ENCODE data around the gene SORT1. TPM values are rescaled to one million over a fixed set of nuclear protein-coding genes. Genes with fewer than 3 reads are reported as not detected.

SORT1 gene
- total RNA-seq, 1 experiment from 2014 or later = 56.5 TPM

DNA sequence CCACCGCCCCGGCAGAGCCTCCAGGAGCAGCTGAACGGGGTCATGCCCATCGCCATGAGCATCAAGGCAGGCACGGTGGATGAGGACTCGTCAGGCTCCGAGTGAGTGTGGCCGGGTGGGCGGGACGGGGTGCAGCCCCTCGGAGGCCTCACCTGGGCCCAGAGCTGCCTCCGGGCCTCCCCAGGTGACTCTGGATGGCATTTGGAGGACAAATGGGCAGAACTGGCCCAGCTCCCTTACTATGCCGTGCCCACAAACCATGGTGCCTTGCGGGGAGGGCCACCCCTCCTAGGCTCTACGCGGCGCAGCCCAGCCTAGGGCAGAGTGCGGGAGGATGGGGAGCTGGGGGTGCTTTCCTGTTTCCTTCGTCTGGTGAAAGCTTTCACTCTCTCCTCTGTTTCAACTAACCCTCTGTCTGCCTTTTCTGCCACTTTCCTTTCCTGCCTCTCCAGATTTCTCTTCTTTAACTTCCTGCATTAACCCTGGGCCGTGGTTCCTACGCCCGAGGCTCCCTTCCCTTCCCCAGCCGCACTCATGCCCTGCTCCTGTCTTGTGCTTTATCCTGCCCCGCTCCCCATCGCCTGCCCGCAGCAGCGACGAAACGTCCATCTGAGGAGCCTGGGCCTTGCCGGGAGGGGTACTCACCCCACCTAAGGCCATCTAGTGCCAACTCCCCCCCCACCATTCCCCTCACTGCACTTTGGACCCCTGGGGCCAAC, 124.0 kb downstream of the SORT1 start:
- H3K27me3 ChIP-seq (replicated peaks; ENCODE audit: insufficient read depth, low read depth, low read length, poor library complexity) = no peaks in the 10 kb centered on the region
- DNase-seq (ENCODE audit: low spot score) = no peak
- H3K9me3 ChIP-seq (ENCODE audit: low read depth, low read length, poor library complexity, severe bottlenecking) = no peaks in the 10 kb centered on the region
- H3K27ac ChIP-seq (ENCODE audit: low read depth, low read length, poor library complexity, severe bottlenecking) = no peak overlapping the region
- no TSS peak for BruUV-seq (replicated peaks)
- TF ChIP-seq, protein P1, sequence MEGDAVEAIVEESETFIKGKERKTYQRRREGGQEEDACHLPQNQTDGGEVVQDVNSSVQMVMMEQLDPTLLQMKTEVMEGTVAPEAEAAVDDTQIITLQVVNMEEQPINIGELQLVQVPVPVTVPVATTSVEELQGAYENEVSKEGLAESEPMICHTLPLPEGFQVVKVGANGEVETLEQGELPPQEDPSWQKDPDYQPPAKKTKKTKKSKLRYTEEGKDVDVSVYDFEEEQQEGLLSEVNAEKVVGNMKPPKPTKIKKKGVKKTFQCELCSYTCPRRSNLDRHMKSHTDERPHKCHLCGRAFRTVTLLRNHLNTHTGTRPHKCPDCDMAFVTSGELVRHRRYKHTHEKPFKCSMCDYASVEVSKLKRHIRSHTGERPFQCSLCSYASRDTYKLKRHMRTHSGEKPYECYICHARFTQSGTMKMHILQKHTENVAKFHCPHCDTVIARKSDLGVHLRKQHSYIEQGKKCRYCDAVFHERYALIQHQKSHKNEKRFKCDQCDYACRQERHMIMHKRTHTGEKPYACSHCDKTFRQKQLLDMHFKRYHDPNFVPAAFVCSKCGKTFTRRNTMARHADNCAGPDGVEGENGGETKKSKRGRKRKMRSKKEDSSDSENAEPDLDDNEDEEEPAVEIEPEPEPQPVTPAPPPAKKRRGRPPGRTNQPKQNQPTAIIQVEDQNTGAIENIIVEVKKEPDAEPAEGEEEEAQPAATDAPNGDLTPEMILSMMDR (conservative IDR thresholded peaks at IDR 0.05; ENCODE audit: low read depth, low read length) = no peak
- TF ChIP-seq EZH2 (IDR thresholded peaks at IDR 0.05; ENCODE audit: borderline replicate concordance, low read depth, low read length, poor library complexity, severe bottlenecking) = no peak
- H3K36me3 ChIP-seq (ENCODE audit: insufficient read depth, low read length, poor library complexity, severe bottlenecking) = peaks cover 18% of the 10 kb centered on the region
- ChIA-PET POLR2A (ENCODE audit: low non-redundant PET) (no interaction called here), CTCF (interaction anchor here (0.6 kb wide), 1 partner anchor 149 kb away, joined by 7 read pairs; no protein-coding TSS in a partner anchor)
- intact Hi-C loops (cut with micrococcal nuclease; ENCODE audit: unreplicated experiment) = no loop called here
- no peaks in the 10 kb centered on the region for H3K4me1 ChIP-seq (ENCODE audit: insufficient read depth, low read length, poor library complexity, severe bottlenecking)
- H3K4me3 ChIP-seq (ENCODE audit: low read depth, low read length, poor library complexity, severe bottlenecking) = no peak overlapping the region

DNA sequence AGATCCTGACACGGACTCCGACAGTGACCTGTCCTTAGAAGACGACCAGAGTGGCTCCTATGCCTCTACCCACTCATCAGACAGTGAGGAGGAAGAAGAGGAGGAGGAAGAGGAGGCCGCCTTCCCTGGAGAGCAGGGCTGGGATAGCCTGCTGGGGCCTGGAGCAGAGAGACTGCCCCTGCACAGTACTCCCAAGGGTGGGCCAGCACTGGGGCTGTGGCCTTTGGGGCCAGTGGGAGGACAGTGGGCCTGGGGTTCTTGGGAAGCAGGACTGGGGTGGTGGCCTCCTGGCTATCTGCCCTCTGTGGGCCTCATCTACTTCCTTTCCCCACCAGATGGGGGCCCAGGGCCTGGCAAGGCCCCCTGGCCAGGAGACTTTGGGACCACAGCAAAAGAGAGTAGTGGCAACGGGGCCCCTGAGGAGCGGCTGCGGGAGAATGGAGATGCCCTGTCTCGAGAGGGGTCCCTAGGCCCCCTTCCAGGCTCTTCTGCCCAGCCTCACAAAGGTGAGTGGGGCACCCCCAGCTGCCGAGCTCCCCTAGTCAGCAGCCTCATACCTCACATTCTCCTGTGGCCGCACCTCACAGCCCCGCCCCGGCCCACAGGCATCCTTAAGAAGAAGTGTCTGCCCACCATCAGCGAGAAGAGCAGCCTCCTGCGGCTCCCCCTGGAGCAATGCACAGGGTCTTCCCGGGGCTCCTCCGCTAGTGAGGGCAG, 124.7 kb downstream of the SORT1 start:
- no peaks in the 10 kb centered on the region for H3K27me3 ChIP-seq (replicated peaks; ENCODE audit: insufficient read depth, low read depth, low read length, poor library complexity)
- BruUV-seq (replicated peaks) = no TSS peak
- intact Hi-C loops (cut with micrococcal nuclease; ENCODE audit: unreplicated experiment) = no loop called here
- no peak overlapping the region for H3K27ac ChIP-seq (ENCODE audit: low read depth, low read length, poor library complexity, severe bottlenecking)
- H3K4me3 ChIP-seq (ENCODE audit: low read depth, low read length, poor library complexity, severe bottlenecking) = no peak overlapping the region
- ChIA-PET CTCF (interaction anchor here (0.6 kb wide), 1 partner anchor 150 kb away, joined by 7 read pairs; no protein-coding TSS in a partner anchor), POLR2A (ENCODE audit: low non-redundant PET) (no interaction called here)
- DNase-seq (ENCODE audit: low spot score) = no peak
- H3K4me1 ChIP-seq (ENCODE audit: insufficient read depth, low read length, poor library complexity, severe bottlenecking) = no peaks in the 10 kb centered on the region
- H3K36me3 ChIP-seq (ENCODE audit: insufficient read depth, low read length, poor library complexity, severe bottlenecking) = peaks cover 21% of the 10 kb centered on the region
- no peaks in the 10 kb centered on the region for H3K9me3 ChIP-seq (ENCODE audit: low read depth, low read length, poor library complexity, severe bottlenecking)
- TF ChIP-seq, protein P1 (conservative IDR thresholded peaks at IDR 0.05; ENCODE audit: low read depth, low read length) = no peak
- no peak for TF ChIP-seq EZH2 (IDR thresholded peaks at IDR 0.05; ENCODE audit: borderline replicate concordance, low read depth, low read length, poor library complexity, severe bottlenecking)

DNA sequence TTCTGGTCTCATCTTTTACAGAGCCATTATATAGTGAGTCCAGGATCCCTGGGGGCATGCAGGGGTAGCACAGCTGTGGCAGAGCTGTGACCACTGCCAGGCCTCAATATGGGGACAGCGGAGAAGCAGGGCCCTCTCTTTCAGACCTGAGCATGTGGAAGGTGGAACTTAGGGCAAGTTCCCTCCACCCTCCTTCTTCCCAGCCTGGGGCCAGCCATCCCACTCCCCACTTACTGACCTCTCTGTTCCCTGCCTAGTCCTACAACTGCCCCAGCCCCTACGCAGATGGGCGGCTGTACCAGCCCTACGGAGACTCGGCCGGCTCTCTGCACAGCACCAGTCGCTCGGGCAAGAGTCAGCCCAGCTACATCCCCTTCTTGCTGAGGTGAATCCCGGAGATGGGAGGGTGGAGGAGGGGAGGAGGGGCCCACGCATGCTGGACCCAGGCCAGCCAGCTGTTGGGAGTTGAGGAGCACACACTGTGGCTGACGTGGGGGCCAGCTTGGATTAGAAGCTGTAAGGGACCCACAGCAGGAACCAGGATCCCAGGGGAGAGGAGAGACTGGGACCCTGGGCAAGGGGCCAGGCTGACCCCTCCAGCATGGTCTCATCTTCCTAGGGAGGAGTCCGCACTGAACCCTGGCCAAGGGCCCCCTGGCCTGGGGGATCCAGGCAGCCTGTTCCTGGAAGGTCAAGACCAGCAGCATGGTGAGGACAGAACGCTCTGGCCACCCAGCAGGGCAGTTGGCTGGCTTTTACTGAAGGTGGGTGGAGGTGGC, 125.5 kb downstream of the SORT1 start:
- DNase-seq (ENCODE audit: low spot score) = no peak
- Histone ChIP-seq H3K27ac (ENCODE audit: low read depth, low read length, poor library complexity, severe bottlenecking) (no peak overlapping the region), H3K4me3 (ENCODE audit: low read depth, low read length, poor library complexity, severe bottlenecking) (no peak overlapping the region), H3K27me3 (replicated peaks; ENCODE audit: insufficient read depth, low read depth, low read length, poor library complexity) (no peaks in the 10 kb centered on the region), H3K36me3 (ENCODE audit: insufficient read depth, low read length, poor library complexity, severe bottlenecking) (peaks cover 23% of the 10 kb centered on the region), H3K9me3 (ENCODE audit: low read depth, low read length, poor library complexity, severe bottlenecking) (no peaks in the 10 kb centered on the region), H3K4me1 (ENCODE audit: insufficient read depth, low read length, poor library complexity, severe bottlenecking) (no peaks in the 10 kb centered on the region)
- CTCF ChIA-PET = no interaction called here
- POLR2A ChIA-PET (ENCODE audit: low non-redundant PET) = no interaction called here
- BruUV-seq (replicated peaks) = no TSS peak
- TF ChIP-seq EZH2 (IDR thresholded peaks at IDR 0.05; ENCODE audit: borderline replicate concordance, low read depth, low read length, poor library complexity, severe bottlenecking) = no peak
- TF ChIP-seq, protein P1 (conservative IDR thresholded peaks at IDR 0.05; ENCODE audit: low read depth, low read length) = no peak
- intact Hi-C loops (cut with micrococcal nuclease; ENCODE audit: unreplicated experiment) = no loop called here

All from A673 (cell line).